ENCODE data around the gene EPS8. TPM values are rescaled to one million over a fixed set of nuclear protein-coding genes. Genes with fewer than 3 reads are reported as not detected.

Gene EPS8
- total RNA-seq, 1 experiment from 2014 or later: 13.9 TPM

DNA sequence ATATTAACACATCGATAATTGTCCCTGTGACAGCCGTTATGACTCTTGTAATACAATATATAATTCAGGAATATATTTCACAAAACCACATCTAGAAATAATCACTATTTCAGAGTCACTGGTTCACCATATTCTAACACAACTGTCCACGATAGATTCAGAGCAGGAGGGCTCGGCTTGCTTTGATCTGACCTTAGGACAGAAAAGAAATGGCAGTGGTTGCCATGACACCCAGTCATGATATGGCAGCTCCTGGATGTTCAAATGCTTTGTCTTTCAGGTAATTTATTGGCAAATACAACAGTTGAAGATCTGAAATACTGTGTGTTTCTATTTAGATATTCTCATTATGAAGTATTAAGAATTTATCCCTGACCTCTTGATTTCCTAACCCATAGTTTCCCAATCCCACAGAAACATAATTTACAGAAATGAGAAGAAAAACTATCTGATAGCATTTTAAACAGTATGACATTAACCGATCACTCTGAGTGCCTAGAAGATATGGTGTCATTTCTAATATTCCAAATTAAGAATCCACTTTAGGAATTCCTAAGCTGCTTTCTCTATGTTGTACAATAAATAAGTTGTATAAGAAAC is 116.4 kb downstream of the EPS8 start:
- Mint-ChIP-seq H3K9me3 (ENCODE audit: unreplicated experiment) (no peaks in the 10 kb centered on the region), H3K36me3 (ENCODE audit: insufficient read depth, unreplicated experiment) (no peaks in the 10 kb centered on the region), H3K4me1 (ENCODE audit: low read depth, unreplicated experiment) (peaks cover 13% of the 10 kb centered on the region), H3K4me3 (ENCODE audit: unreplicated experiment) (no peak overlapping the region), H3K27me3 (ENCODE audit: insufficient read depth, unreplicated experiment) (no peaks in the 10 kb centered on the region), H3K27ac (ENCODE audit: unreplicated experiment) (no peak overlapping the region)
- no peak for TF ChIP-seq CTCF (IDR thresholded peaks at IDR 0.05; ENCODE audit: insufficient read depth in 1 of 2, low read depth in 1 of 2, low read length in 1 of 2, severe bottlenecking in 1 of 2, unreplicated experiment in 1 of 2)
- no TSS peak for BruUV-seq (replicated peaks)
- Histone ChIP-seq H3K4me3 (ENCODE audit: low read depth, low read length) (no peak overlapping the region), H3K27me3 (replicated peaks; ENCODE audit: control insufficient read depth, insufficient read depth, low read length) (no peaks in the 10 kb centered on the region), H3K9me3 (no peaks in the 10 kb centered on the region), H3K36me3 (ENCODE audit: control insufficient read depth, insufficient read depth, low read length) (no peaks in the 10 kb centered on the region), H3K4me1 (peaks cover 7% of the 10 kb centered on the region; the same call in 1 of the 2 replicates)
- no peak for DNase-seq
- POLR2A ChIA-PET: no interaction called here
- CTCF ChIA-PET: no interaction called here
- intact Hi-C loops (cut with micrococcal nuclease; ENCODE audit: unreplicated experiment): no loop called here

DNA sequence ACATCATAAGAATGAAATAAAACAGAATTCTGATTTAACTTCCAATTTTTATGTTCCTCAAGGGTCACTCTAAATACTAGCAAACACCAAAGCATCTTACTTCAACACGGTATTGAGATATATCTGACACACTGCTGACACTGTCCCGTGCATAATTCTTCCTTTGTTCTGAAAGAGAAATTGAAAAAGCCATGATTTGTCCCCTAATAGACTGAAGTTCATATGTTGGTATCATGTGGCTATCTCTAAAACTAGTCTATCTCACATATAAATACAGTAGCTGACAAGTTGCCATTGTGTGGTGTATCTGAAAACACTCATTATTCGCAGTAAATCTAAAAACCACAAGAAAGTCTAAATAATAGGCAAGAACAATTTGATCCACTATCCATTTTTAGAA is 118.4 kb downstream of the EPS8 start:
- H3K4me3 Mint-ChIP-seq (ENCODE audit: unreplicated experiment): no peak overlapping the region
- H3K27ac Mint-ChIP-seq (ENCODE audit: unreplicated experiment): no peak overlapping the region
- DNase-seq: no peak
- H3K4me1 ChIP-seq: peaks cover 7% of the 10 kb centered on the region; the same call in 1 of the 2 replicates
- no peaks in the 10 kb centered on the region for H3K9me3 ChIP-seq
- no peaks in the 10 kb centered on the region for H3K27me3 Mint-ChIP-seq (ENCODE audit: insufficient read depth, unreplicated experiment)
- no peaks in the 10 kb centered on the region for H3K27me3 ChIP-seq (replicated peaks; ENCODE audit: control insufficient read depth, insufficient read depth, low read length)
- CTCF ChIA-PET: no interaction called here
- TF ChIP-seq CTCF (IDR thresholded peaks at IDR 0.05; ENCODE audit: insufficient read depth in 1 of 2, low read depth in 1 of 2, low read length in 1 of 2, severe bottlenecking in 1 of 2, unreplicated experiment in 1 of 2): no peak
- H3K36me3 Mint-ChIP-seq (ENCODE audit: insufficient read depth, unreplicated experiment): no peaks in the 10 kb centered on the region
- POLR2A ChIA-PET: no interaction called here
- BruUV-seq (replicated peaks): no TSS peak
- H3K9me3 Mint-ChIP-seq (ENCODE audit: unreplicated experiment): no peaks in the 10 kb centered on the region
- H3K36me3 ChIP-seq (ENCODE audit: control insufficient read depth, insufficient read depth, low read length): no peaks in the 10 kb centered on the region
- no peak overlapping the region for H3K4me3 ChIP-seq (ENCODE audit: low read depth, low read length)
- intact Hi-C loops (cut with micrococcal nuclease; ENCODE audit: unreplicated experiment): no loop called here
- peaks cover 13% of the 10 kb centered on the region for H3K4me1 Mint-ChIP-seq (ENCODE audit: low read depth, unreplicated experiment)

DNA sequence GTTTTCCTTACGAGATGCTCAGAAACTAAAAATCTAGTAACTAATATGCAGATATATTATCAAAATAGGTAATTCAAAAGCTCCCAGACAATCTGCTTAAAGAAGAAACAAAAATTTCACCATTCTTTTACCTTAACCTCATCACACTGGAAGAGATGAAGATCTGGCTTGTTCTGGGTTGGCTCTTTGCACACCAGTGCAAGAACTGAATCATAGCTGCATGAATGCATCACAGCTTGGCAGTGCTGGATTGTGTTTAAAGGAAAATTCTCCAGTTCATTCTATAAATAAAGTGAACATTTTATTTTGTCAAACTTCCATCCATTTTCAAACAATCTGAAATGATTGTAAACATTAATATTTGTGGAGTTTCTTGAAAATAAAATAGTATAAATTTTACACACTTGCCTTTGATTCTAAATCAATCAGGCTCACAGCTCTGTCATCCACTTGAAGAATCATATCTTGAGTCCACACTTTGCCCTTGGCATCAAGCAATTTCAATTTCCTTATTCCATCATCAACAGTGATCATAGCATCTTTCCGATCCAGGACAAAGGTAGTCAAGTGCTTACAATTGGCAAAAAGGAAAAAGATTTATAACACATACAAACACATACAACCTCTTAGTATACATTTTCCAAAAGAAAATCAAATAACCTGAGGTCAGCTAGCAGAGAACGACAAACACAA is 119.8 kb downstream of the EPS8 start:
- BruUV-seq (replicated peaks): no TSS peak
- Mint-ChIP-seq H3K27me3 (ENCODE audit: insufficient read depth, unreplicated experiment) (no peaks in the 10 kb centered on the region), H3K4me1 (ENCODE audit: low read depth, unreplicated experiment) (peaks cover 13% of the 10 kb centered on the region), H3K4me3 (ENCODE audit: unreplicated experiment) (no peak overlapping the region), H3K27ac (ENCODE audit: unreplicated experiment) (no peak overlapping the region), H3K36me3 (ENCODE audit: insufficient read depth, unreplicated experiment) (no peaks in the 10 kb centered on the region), H3K9me3 (ENCODE audit: unreplicated experiment) (no peaks in the 10 kb centered on the region)
- no peak overlapping the region for H3K4me3 ChIP-seq (ENCODE audit: low read depth, low read length)
- DNase-seq: no peak
- H3K36me3 ChIP-seq (ENCODE audit: control insufficient read depth, insufficient read depth, low read length): no peaks in the 10 kb centered on the region
- no peak for TF ChIP-seq CTCF (IDR thresholded peaks at IDR 0.05; ENCODE audit: insufficient read depth in 1 of 2, low read depth in 1 of 2, low read length in 1 of 2, severe bottlenecking in 1 of 2, unreplicated experiment in 1 of 2)
- H3K9me3 ChIP-seq: no peaks in the 10 kb centered on the region
- CTCF ChIA-PET: no interaction called here
- POLR2A ChIA-PET: no interaction called here
- no peaks in the 10 kb centered on the region for H3K27me3 ChIP-seq (replicated peaks; ENCODE audit: control insufficient read depth, insufficient read depth, low read length)
- intact Hi-C loops (cut with micrococcal nuclease; ENCODE audit: unreplicated experiment): no loop called here
- peaks cover 10% of the 10 kb centered on the region; the same call in 1 of the 2 replicates for H3K4me1 ChIP-seq

Data from Caco-2 (cell line).